HG02642 (cell line): ENCODE results near the gene ATXN2L.
A peak's percentile ranks its signal among the peaks of the same experiment; 100 is the strongest.
"Not testable (repeated sequence)": the region's sequence is repeated elsewhere in the genome, so short reads cannot be mapped to it uniquely, and the experiment has no call there.

ENCODE experiments used
- ATAC-seq: cut with Tn5 transposase; IDR thresholded peaks from one replicate; pipeline ENCODE4 v1.9.1; 2021; ENCODE audit warnings: mild to moderate bottlenecking; ENCODE audit not compliant: unreplicated experiment, poor library complexity

Gene ATXN2L

GRCh38 chr16:28867646-28868045, 44.8 kb downstream of the ATXN2L start:
- ATAC-seq: not testable (repeated sequence)

DNA sequence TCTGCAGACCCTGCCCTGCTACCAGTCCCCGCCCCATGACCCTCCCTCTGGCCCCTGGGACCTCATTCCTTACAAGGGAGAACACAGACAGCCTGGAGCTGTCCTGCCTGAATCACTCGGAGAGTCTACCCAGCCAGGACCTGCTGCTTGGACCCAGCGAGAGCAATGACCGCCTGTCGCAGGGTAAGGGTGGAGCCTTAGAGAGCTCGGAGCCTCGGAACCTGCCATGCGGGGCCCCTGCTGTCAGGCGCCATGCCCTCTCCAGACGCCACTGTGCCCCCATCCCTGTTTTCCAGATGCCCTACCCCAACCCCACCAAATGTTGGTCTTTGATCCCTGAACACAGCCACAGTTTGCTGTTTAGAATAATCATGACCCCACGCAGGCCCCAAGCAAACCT, 46.4 kb downstream of the ATXN2L start:
- no peak for ATAC-seq

DNA sequence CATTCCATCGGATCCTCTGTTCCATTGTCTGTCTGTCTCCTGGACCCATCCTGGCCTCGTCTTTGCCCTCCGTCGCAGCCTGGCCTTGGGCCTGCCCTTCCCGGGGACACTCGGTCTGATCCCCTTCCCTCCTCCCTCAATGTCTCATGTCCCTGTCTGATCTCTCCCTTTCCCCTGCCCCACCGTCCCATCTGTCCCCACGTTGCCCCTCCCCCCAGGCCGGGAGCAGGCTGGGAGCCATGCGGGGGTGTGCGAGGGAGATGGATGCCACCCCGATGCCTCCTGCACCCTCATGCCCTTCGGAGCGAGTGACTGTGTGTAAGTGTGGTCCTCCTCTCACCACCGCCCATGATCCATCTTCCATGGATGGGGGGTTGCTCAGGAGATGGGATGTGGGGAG, 50.2 kb downstream of the ATXN2L start:
- no peak for ATAC-seq

DNA sequence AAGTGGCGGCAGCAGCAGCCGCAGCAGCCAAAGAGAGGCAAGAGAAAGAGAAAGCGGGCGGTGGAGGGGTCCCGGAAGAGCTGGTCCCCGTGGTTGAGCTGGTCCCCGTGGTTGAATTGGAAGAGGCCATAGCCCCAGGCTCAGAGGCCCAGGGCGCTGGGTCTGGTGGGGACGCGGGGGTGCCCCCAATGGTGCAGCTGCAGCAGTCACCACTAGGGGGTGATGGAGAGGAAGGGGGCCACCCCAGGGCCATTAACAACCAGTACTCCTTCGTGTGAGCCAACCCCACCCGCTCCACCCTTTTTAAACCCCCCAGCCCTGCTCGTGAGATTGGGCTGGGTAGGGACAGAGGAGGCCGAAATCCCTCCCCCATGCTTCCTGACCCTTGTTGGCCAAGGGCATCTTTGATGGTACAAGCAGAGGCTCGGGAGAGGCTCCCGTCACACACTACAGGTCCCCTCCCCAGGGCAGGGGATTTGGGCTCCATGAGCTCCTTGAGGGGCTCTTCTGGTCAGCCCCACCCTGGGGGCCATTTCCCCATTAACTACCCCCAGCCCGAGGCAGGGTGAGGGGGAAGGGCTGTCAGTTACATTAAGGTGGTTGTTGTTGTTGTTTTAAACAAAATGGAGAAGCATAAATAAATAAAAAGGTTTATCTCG, 50.9 kb downstream of the ATXN2L start:
- ATAC-seq: no peak

GRCh38 chr16:28874406-28874805, 51.6 kb downstream of the ATXN2L start:
- ATAC-seq: no peak

DNA sequence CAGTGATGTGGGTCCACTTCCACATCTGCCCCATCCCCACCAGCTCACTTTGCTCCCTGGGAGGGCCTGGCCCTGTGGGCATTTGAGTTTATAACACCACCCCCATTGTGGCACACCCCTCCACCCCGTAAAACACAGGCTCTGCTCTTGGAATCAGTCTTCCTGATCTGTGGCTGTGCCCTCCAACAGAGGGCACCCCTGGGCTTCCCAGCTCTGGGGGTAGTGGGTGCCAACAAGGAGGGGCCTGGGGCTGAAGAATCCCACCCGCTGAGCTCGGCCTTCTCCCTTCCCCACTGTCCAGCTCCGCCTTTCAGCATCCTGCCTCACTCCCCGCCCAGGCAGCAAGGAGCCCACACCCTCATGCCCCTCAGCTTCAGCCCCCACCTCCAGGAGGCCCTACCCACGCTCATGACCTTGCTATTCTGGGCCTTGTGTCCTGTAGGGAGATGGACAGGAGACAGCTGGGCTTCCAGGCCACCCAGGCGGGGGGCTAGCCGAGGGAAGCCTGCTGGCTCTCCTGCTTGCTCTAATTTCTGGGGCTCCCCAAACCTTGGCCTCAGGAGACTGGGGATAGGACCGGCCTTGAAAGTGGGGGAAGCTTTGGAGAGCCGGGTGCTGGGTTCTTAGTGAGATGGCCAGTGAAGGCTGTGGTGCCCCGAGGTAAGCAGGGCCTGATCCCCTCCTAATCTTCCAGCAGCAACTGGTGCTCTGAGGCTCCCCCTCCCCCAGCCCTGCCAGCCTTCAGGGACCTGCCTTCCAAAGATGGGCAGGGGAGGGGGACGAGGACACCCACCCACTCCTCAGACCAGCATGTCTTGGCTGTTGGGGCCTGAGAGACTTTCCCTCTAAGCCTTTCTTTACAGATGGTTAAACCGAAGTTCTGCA, 52.6 kb downstream of the ATXN2L start:
- ATAC-seq: no peak

GRCh38 chr16:28876019-28876659, 53.3 kb downstream of the ATXN2L start:
- no peak for ATAC-seq

GRCh38 chr16:28876973-28877654, 54.3 kb downstream of the ATXN2L start:
- no peak for ATAC-seq

DNA sequence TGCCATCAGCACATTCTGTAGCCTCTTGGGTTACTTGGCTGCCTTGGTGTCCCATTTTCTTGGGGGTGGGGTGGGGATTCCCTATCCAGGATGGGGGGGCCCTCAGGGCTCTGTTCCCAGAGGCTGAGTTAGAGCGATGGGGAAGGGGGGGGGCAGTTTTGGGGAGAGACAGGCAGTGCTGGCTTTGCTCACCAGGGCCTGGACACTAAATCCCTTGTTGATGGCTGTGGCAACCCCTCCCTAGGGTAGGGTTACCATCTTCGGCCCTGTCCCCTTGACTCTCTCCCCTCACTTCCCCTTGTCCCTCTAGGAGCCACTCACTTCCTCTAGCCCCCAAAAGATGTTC, 54.8 kb downstream of the ATXN2L start:
- no peak for ATAC-seq

DNA sequence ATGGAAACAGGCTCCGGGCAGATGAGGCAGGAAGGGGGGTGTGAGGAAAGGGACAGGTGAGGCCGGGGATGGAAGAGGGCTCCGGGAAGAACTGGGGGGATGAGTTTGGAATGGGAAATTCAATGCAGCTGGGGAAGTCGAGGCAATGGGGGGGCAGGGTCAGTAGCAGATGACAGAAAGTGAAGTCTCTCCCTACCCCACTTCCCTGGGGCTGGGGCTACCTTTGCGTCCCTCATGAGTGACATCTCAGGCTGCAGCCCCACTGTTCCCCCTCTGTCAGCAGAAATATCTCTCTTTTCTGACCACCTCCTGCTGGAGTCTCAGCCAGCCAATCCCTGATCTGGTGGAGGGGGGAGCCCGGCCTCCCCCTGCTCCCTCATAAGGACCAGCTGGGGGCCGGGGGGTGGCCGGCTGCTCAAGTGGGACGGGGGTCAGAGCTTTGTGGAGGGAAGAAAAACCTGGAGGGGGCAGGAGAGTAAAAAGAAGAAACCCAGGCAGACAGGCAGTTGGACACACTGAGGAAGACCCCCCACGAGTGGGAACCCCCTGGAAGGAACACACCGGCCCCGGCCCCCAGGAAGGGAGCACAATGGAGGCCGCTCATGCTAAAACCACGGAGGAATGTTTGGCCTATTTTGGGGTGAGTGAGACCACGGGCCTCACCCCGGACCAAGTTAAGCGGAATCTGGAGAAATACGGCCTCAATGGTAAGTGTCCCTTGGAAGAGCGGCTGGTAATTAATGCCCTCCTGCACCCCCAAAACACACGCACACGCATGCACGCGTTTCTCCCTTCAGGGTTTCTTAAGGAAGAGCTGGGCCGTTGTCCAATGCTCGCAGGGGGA, 55.5 kb downstream of the ATXN2L start, which contains the start of gene ATP2A1:
ATP2A1 (plus strand) TSS at position 406 of the 844 bp plus-strand sequence; CDS start at position 590, 184 bp downstream.
- no peak for ATAC-seq

- peak; percentile 36 for ATAC-seq
Observed at GRCh38 chr16:28879261-28879840, 56.6 kb downstream of the ATXN2L start.

- peak; percentile 89 for ATAC-seq
Observed at GRCh38 chr16:28879841-28880588, 57.2 kb downstream of the ATXN2L start.

DNA sequence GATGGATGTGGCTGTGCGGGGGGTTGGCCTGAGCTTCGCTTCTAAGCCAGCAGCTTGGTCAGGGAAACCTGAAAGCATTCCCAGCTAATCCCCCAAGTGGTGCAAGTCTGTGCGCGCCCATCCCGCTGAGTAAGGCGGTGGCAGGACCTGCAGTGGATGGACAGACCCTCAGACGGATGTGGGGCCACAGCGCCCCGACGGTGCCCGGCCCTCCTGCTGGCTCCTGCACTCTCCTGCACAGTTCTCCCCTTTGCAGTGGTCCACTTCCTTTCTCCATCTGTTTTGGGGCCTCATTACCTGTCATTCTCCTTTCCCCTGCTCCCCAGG, 57.8 kb downstream of the ATXN2L start:
- no peak for ATAC-seq

DNA sequence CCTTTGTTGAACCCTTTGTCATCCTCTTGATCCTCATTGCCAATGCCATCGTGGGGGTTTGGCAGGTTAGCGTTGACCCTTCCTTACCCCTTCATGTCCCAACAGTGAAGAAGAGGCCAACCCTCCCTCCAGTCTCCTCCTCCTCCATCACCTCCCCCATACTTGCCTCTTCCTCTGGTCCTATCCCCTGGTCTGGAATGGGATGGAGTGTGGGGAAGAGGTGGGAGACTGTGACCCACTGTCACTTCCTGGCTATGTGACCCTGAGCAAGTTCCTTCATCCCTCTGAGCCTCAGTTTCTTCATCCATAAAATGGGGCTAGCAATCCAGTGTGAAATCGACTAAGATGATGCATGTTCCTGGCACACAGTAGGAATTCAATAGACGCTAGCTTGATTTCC, 58.2 kb downstream of the ATXN2L start:
- ATAC-seq: no peak

- ATAC-seq: not testable (repeated sequence)
Observed at GRCh38 chr16:28881565-28881964, 58.8 kb downstream of the ATXN2L start.

DNA sequence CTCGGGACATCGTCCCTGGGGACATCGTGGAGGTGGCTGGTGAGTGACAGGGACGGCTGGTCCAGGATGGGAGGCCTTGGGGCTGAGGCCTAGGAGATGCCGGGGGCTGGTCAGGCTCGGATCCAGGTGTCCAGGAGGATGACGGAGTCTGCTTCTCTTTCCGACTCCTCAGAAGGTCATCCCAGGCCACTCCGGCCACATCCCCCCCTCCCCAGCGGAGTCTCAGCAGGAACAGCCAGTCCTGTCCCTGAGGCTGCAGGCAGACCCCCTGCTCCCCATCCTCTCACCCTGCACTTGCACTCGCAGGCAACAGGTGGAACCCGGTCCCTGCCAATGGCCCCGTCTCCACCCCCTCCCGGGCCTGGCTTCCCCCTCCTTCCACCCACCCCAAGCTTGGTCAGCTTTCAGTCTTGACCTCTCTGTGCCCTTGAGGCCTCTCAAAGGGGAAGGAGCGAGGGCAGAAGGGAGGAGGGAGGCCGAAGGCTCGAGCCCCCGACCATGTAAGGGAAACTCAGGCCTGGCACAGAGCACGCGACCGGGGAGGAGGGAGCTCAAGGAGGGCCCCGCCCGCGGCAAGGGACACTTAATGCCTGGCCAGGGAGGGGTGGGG, 59.9 kb downstream of the ATXN2L start:
- no peak for ATAC-seq

- ATAC-seq: no peak
Observed at GRCh38 chr16:28883221-28883996, 60.6 kb downstream of the ATXN2L start.

DNA sequence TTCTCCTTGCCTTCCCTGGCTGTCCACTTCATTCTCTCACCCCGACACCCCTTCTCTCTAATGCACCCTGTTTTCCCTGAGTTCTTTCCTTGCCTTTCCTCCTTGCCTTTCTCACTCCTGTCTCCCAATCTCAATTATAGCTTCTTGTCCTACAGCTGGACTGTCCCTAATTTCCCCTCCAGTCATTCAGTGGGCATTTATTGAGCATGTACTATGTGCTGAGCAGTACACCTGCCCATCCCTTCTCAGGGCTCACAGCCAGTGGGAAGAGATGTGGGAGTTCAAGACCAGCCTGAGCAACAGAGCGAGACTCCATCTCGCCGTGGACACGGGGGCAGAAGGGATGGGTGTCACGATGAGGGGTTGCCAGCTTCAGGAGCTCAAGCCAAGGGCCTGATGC, 61.2 kb downstream of the ATXN2L start:
- ATAC-seq: no peak
